ENCODE results near the gene ETV3L. TPM values are rescaled to one million over a fixed set of nuclear protein-coding genes. Genes with fewer than 3 reads are reported as not detected.

The ETV3L gene
- total RNA-seq, 3 donors from 2014 or later (not counting 1 experiment from before 2014, with no cell fraction given) = not detected

DNA sequence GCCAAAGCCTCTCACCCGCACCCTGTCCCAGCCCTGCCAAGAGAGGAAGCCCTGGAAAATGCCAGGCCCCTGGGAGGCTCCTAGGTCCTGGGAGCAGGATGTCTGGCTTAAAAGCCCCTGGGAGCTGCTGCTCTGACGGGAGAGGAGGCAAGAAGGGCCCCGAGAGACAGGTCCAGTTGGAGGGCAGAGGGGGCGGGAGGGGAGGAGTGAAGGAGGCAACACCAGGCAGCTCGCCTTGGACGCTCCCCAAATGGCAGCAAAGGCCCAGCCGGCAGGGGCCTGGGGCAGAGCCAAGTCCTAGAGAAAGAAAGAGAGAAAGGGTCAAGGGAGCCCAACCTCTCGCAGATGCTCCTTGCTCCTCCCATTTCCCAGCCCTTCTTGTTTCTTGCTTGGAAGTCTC lies 6.8 kb downstream of the ETV3L start:
- no peak overlapping the region for H3K27ac Mint-ChIP-seq
- H3K27me3 Mint-ChIP-seq (ENCODE audit: low read depth in 2 of 2) = peaks cover 0 to 4% of the 10 kb centered on the region in 2 donors
- ATAC-seq (no peak), DNase-seq (no peak)
- Histone ChIP-seq H3K27ac (ENCODE audit: low read length) (no peak overlapping the region), H3K4me1 (ENCODE audit: control insufficient read depth, insufficient read depth, low read length) (peaks cover 3% of the 10 kb centered on the region), H3K9me3 (ENCODE audit: control insufficient read depth, insufficient read depth, low read length) (no peaks in the 10 kb centered on the region), H3K27me3 (ENCODE audit: control insufficient read depth, insufficient read depth, low read length) (no peaks in the 10 kb centered on the region), H3K36me3 (ENCODE audit: control insufficient read depth, insufficient read depth, low read length) (no peaks in the 10 kb centered on the region), H3K4me3 (ENCODE audit: low read length) (no peak overlapping the region)
- peaks cover 0 to 7% of the 10 kb centered on the region in 2 donors for H3K4me1 Mint-ChIP-seq
- intact Hi-C loops (cut with micrococcal nuclease) = no loop called here
- no peak overlapping the region for H3K4me3 Mint-ChIP-seq
- WGBS (ENCODE audit: insufficient coverage) = 92% methylated on average over 7 of the region's 8 CpGs
- H3K9me3 Mint-ChIP-seq = no peaks in the 10 kb centered on the region
- TF ChIP-seq, protein P1, sequence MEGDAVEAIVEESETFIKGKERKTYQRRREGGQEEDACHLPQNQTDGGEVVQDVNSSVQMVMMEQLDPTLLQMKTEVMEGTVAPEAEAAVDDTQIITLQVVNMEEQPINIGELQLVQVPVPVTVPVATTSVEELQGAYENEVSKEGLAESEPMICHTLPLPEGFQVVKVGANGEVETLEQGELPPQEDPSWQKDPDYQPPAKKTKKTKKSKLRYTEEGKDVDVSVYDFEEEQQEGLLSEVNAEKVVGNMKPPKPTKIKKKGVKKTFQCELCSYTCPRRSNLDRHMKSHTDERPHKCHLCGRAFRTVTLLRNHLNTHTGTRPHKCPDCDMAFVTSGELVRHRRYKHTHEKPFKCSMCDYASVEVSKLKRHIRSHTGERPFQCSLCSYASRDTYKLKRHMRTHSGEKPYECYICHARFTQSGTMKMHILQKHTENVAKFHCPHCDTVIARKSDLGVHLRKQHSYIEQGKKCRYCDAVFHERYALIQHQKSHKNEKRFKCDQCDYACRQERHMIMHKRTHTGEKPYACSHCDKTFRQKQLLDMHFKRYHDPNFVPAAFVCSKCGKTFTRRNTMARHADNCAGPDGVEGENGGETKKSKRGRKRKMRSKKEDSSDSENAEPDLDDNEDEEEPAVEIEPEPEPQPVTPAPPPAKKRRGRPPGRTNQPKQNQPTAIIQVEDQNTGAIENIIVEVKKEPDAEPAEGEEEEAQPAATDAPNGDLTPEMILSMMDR (IDR thresholded peaks at IDR 0.05) = no peak
- no peaks in the 10 kb centered on the region for H3K36me3 Mint-ChIP-seq

DNA sequence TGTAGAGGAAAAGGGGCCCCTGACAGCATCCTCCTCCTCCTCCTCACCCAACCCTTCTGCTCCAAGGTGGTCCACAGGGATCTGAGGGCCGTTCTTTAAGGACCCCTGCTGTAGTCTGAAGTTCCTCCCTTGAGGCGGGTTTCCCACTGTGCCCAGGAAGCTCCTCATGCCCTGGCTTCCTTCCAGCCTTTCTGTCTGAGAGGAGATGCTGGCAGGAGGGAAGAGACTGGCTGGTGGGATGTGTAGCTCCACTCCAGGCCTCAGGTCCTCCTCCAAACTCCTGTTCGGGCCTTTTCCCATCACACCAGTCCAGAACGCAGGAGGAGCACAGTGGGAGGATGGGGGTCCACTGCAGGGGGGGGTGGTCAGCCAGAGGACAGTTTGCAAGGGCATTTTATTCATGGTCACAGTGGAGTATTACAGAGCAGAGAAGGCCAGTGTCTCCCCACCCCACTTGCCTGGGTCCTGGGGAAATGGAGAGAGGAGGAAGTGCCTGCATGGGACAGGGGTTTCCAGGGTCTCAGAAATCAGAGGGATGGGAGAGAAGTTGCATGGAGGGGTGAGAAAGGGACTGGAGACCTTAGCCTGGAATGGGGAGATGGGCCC lies 7.8 kb downstream of the ETV3L start:
- ATAC-seq (no peak), DNase-seq (no peak)
- peaks cover 3% of the 10 kb centered on the region for H3K4me1 ChIP-seq (ENCODE audit: control insufficient read depth, insufficient read depth, low read length)
- TF ChIP-seq, protein P1 (IDR thresholded peaks at IDR 0.05) = no peak
- no peaks in the 10 kb centered on the region for H3K9me3 ChIP-seq (ENCODE audit: control insufficient read depth, insufficient read depth, low read length)
- no peak overlapping the region for H3K27ac ChIP-seq (ENCODE audit: low read length)
- 84% methylated on average over 3 of the region's 4 CpGs for WGBS (ENCODE audit: insufficient coverage)
- no peaks in the 10 kb centered on the region for H3K27me3 ChIP-seq (ENCODE audit: control insufficient read depth, insufficient read depth, low read length)
- no peaks in the 10 kb centered on the region for H3K36me3 ChIP-seq (ENCODE audit: control insufficient read depth, insufficient read depth, low read length)
- Mint-ChIP-seq H3K27ac (no peak overlapping the region), H3K4me1 (peaks cover 0 to 7% of the 10 kb centered on the region in 2 donors), H3K9me3 (no peaks in the 10 kb centered on the region), H3K27me3 (ENCODE audit: low read depth in 2 of 2) (no peaks in the 10 kb centered on the region), H3K36me3 (no peaks in the 10 kb centered on the region), H3K4me3 (no peak overlapping the region)
- intact Hi-C loops (cut with micrococcal nuclease) = no loop called here
- H3K4me3 ChIP-seq (ENCODE audit: low read length) = no peak overlapping the region

DNA sequence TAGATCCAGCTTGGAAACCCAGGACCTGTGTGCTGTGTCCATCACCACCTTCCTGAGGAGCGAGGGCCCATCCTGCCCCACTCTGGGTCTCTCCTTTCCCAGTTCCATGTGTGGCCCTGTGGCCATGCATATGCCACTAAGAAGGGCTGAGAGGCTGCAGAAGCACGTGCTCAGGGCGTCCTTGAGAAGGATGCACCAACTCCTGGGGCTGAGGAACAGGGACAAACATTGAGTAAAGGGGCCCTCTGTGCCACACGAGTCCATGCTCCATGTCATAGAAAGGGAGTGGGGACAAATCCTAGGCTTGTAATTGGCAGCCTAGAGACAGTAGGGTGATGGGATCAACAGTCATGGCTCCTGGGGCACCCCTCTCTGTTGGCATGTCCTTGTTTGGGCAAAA lies 8.4 kb downstream of the ETV3L start:
- Histone ChIP-seq H3K27ac (ENCODE audit: low read length) (no peak overlapping the region), H3K9me3 (ENCODE audit: control insufficient read depth, insufficient read depth, low read length) (no peaks in the 10 kb centered on the region), H3K4me1 (ENCODE audit: control insufficient read depth, insufficient read depth, low read length) (peaks cover 3% of the 10 kb centered on the region), H3K4me3 (ENCODE audit: low read length) (no peak overlapping the region), H3K36me3 (ENCODE audit: control insufficient read depth, insufficient read depth, low read length) (no peaks in the 10 kb centered on the region), H3K27me3 (ENCODE audit: control insufficient read depth, insufficient read depth, low read length) (no peaks in the 10 kb centered on the region)
- Mint-ChIP-seq H3K27ac (no peak overlapping the region), H3K4me1 (peaks cover 0 to 7% of the 10 kb centered on the region in 2 donors), H3K4me3 (no peak overlapping the region), H3K9me3 (no peaks in the 10 kb centered on the region), H3K27me3 (ENCODE audit: low read depth in 2 of 2) (no peaks in the 10 kb centered on the region), H3K36me3 (no peaks in the 10 kb centered on the region)
- no peak for DNase-seq
- intact Hi-C loops (cut with micrococcal nuclease) = no loop called here
- TF ChIP-seq, protein P1 (IDR thresholded peaks at IDR 0.05) = no peak
- WGBS (ENCODE audit: insufficient coverage) = 87% methylated on average over 4 of the region's 4 CpGs
- no peak for ATAC-seq

DNA sequence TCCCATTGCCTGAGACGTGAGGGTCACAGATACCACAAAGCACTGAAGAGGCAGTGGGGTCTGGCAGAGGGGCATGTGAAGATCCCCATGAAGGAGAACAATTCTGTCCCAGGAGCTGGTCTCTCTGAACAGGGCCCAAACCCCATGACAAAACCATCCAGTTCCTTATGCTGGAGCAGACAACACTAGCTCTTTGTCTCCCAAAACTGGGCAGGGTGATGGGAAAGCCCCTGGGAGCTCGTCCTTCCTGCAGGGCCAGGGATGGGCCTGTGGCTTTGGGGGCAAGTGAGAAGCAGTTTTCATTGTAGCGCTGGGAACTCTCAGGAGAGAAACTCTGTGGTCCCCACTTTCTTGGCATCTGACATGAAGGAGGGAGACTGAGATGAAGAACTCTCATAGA lies 8.8 kb downstream of the ETV3L start:
- no peaks in the 10 kb centered on the region for H3K9me3 Mint-ChIP-seq
- H3K27me3 ChIP-seq (ENCODE audit: control insufficient read depth, insufficient read depth, low read length) = no peaks in the 10 kb centered on the region
- H3K4me1 Mint-ChIP-seq = peaks cover 0 to 7% of the 10 kb centered on the region in 2 donors
- intact Hi-C loops (cut with micrococcal nuclease) = loop anchor here (1.0 kb wide), 1 partner anchor 66 kb away; no protein-coding TSS in a partner anchor
- H3K4me3 ChIP-seq (ENCODE audit: low read length) = no peak overlapping the region
- H3K4me3 Mint-ChIP-seq = no peak overlapping the region
- TF ChIP-seq, protein P1 (IDR thresholded peaks at IDR 0.05) = no peak
- H3K27me3 Mint-ChIP-seq (ENCODE audit: low read depth in 2 of 2) = no peaks in the 10 kb centered on the region
- ATAC-seq = no peak
- H3K9me3 ChIP-seq (ENCODE audit: control insufficient read depth, insufficient read depth, low read length) = no peaks in the 10 kb centered on the region
- 74% methylated on average over 3 of the region's 3 CpGs for WGBS (ENCODE audit: insufficient coverage)
- H3K36me3 Mint-ChIP-seq = no peaks in the 10 kb centered on the region
- peaks cover 3% of the 10 kb centered on the region for H3K4me1 ChIP-seq (ENCODE audit: control insufficient read depth, insufficient read depth, low read length)
- no peak overlapping the region for H3K27ac ChIP-seq (ENCODE audit: low read length)
- H3K27ac Mint-ChIP-seq = no peak overlapping the region
- DNase-seq = no peak
- H3K36me3 ChIP-seq (ENCODE audit: control insufficient read depth, insufficient read depth, low read length) = no peaks in the 10 kb centered on the region
